K562 (cell line): Measurements from ENCODE around the gene BRME1. TPM values are rescaled to one million over a fixed set of nuclear protein-coding genes. Genes with fewer than 3 reads are reported as not detected.

Source experiments
- ATF1 ChIP-seq, 2 experiments: fragments of 450-650 bp in 1 of 2; IDR thresholded peaks; 2 replicates each; pipeline ENCODE4 v1.6.1; 2016; ENCODE audit warnings: missing compliant biosample characterization in 1 of 2, missing genetic modification characterization in 1 of 2
- CHD2 ChIP-seq: IDR thresholded peaks from 2 replicates; pipeline ENCODE4 v1.6.1; 2011; ENCODE audit warnings: low read depth, low read length
- HDAC1 ChIP-seq, 2 experiments: fragments of 450-650 bp; IDR thresholded peaks; 2 replicates each; pipeline ENCODE4 v1.6.1; 2016 to 2017; ENCODE audit warnings: inconsistent platforms in 1 of 2, mild to moderate bottlenecking in 1 of 2, moderate library complexity in 1 of 2
- LEF1 ChIP-seq: fragments of 450-650 bp; IDR thresholded peaks from 2 replicates; pipeline ENCODE4 v1.6.1; 2016; ENCODE audit warnings: mild to moderate bottlenecking
- MYC ChIP-seq, 2 experiments: fragments of 250-450 bp in 1 of 2; sonication (Bioruptor Pico) in 1 of 2; IDR thresholded peaks; 2 replicates each; pipeline versions ENCODE4 v1.5.1 to v1.6.1; 2012 to 2021; ENCODE audit warnings: low read depth in 2 of 2, borderline replicate concordance in 1 of 2, improper control_type of control experiment in 1 of 2, low read length in 1 of 2, mild to moderate bottlenecking in 1 of 2, moderate library complexity in 1 of 2
- NFIC ChIP-seq: fragments of 450-650 bp; IDR thresholded peaks from 2 replicates; pipeline ENCODE4 v1.6.1; 2017; ENCODE audit warnings: mild to moderate bottlenecking, inconsistent platforms
- NR1H2 ChIP-seq: sonication (generic); formaldehyde crosslinking; IDR thresholded peaks from 2 replicates; pipeline ENCODE4 v1.4.0; 2020; ENCODE audit warnings: mild to moderate bottlenecking, missing genetic modification reagents
- POU5F1 ChIP-seq: fragments of 150-350 bp; IDR thresholded peaks from 2 replicates; pipeline ENCODE4 v1.6.1; 2014; ENCODE audit warnings: borderline replicate concordance, low read length, low read depth, mild to moderate bottlenecking; ENCODE audit not compliant: partially characterized antibody
- ZNF175 ChIP-seq: fragments of 200-800 bp; sonication (Bioruptor generic); IDR thresholded peaks from 2 replicates; pipeline ENCODE4 v1.6.1; 2016; ENCODE audit warnings: low read depth, mild to moderate bottlenecking, missing genetic modification characterization, missing compliant biosample characterization
- ZNF77 ChIP-seq: fragments of 250-450 bp; sonication (Bioruptor Pico); IDR thresholded peaks from 2 replicates; pipeline ENCODE4 v1.5.0; 2020
- polyA plus RNA-seq, 8 experiments: library from polyadenylated mRNA; depleted of rRNA in 4 of 8; stranded (reverse) in 5 of 8; unstranded in 3 of 8; fragments of >200 nt; fragmentation: Nextera tagmentation in 2 of 8; fragmentation: Illumina TruSeq in 1 of 8; extraction: Ambion mirVana in 2 of 8; extraction: Trizol in 1 of 8; gene quantifications; 2 replicates each; pipeline versions ENCODE4 v1.2.1 to v1.2.3, GENCODE V29; 2011 to 2014; ENCODE audit warnings: inconsistent platforms in 1 of 8, missing spikeins in 1 of 8
- total RNA-seq, 7 experiments: library from RNA; depleted of rRNA in 6 of 7; stranded (reverse); fragments of >200 nt in 6 of 7; fragmentation: Illumina TruSeq in 2 of 7; extraction: Trizol in 2 of 7; gene quantifications; 2 replicates each; pipeline versions ENCODE4 v1.2.1 to v1.2.3, GENCODE V29; 2011 to 2021; ENCODE audit warnings: low replicate concordance in 1 of 7
- TF ChIP-seq, protein P1 (sequence below): fragments of 450-650 bp; IDR thresholded peaks from 2 replicates; pipeline ENCODE4 v1.7.1; 2018; ENCODE audit warnings: mild to moderate bottlenecking, low read depth; ENCODE audit not compliant: partially characterized antibody
- TF ChIP-seq, protein P2 (sequence below): fragments of 250-450 bp; sonication (Bioruptor Pico); IDR thresholded peaks from 2 replicates; pipeline ENCODE4 v1.6.1; 2021; ENCODE audit warnings: mild to moderate bottlenecking
- TF ChIP-seq, protein P3 (sequence below), 2 experiments: fragments of 450-650 bp; IDR thresholded peaks; 2 replicates each; pipeline ENCODE4 v1.6.1; 2016
- TF ChIP-seq, protein P4 (sequence below): IDR thresholded peaks from 2 replicates; pipeline ENCODE4 v1.6.1; 2011; ENCODE audit warnings: borderline replicate concordance, low read depth, mild to moderate bottlenecking, moderate library complexity, low read length; ENCODE audit not compliant: insufficient read depth, poor library complexity, severe bottlenecking

BRME1 gene
- total and polyA plus RNA-seq, 9 of the 15 experiments (the other 6 are each of a cell fraction or from before 2014, with no cell fraction given): 0.75 to 6.1 (median 3.6) TPM

DNA sequence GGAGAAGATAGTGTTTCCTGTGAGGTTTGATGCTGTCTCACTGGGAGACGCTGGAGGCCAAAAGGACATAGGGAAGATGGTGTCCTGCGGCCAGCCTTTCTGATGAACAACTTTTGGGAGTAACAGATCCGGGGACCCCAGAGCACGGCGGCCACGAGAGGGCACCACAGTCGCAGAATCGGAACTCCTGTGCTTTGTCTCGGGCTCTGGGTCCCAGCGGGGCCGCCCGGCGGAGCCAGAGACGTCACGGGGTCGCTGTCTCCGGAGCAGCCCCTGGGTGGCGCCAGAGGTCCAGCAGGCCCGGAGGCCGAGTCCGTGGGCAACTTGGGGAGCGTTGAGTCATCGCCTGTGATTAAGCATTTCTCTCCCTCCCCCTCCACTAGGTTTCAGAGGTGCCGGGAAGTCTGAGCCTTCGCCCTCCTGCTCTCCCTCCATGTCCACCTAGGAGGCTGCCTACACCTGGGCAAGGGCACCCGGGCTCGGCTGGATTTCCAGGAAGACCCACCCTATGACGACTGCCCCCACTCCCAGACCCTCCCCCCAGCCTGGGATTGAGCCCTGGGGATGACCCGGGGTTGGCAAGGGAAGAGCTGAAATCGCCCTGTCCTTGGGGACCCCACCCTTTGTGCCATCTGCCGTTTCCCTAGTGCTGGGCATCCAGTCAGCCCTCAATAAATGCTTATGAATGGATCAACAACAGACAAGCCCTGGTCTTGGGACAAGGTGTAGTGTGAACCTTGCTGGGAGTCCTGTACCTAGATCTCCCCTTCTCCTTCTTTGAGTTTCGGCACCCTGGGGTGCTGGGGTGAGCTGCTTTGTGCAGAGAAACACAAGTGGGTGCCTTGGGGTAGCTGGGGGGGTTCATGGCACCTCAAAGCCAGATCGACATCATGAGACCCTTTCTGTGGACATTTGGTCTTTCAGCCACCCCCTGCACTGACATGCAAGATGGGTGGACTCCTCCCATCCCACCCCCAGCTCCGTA is 25.6 kb downstream of the BRME1 start (continued):
- TF ChIP-seq ZNF175: peak; percentile 36; the same call in 1 of the 2 replicates
- peak; percentile 18; the same call in 1 of the 2 replicates for TF ChIP-seq LEF1
- TF ChIP-seq, protein P1, sequence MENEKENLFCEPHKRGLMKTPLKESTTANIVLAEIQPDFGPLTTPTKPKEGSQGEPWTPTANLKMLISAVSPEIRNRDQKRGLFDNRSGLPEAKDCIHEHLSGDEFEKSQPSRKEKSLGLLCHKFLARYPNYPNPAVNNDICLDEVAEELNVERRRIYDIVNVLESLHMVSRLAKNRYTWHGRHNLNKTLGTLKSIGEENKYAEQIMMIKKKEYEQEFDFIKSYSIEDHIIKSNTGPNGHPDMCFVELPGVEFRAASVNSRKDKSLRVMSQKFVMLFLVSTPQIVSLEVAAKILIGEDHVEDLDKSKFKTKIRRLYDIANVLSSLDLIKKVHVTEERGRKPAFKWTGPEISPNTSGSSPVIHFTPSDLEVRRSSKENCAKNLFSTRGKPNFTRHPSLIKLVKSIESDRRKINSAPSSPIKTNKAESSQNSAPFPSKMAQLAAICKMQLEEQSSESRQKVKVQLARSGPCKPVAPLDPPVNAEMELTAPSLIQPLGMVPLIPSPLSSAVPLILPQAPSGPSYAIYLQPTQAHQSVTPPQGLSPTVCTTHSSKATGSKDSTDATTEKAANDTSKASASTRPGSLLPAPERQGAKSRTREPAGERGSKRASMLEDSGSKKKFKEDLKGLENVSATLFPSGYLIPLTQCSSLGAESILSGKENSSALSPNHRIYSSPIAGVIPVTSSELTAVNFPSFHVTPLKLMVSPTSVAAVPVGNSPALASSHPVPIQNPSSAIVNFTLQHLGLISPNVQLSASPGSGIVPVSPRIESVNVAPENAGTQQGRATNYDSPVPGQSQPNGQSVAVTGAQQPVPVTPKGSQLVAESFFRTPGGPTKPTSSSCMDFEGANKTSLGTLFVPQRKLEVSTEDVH: peak; percentile 39
- peak; percentile 20; the same call in 1 of the 2 replicates for TF ChIP-seq NFIC
- TF ChIP-seq, protein P2, sequence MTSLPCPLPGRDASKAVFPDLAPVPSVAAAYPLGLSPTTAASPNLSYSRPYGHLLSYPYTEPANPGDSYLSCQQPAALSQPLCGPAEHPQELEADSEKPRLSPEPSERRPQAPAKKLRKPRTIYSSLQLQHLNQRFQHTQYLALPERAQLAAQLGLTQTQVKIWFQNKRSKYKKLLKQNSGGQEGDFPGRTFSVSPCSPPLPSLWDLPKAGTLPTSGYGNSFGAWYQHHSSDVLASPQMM: no peak
- no peak for TF ChIP-seq NR1H2 (CRISPR knock-in tag)
- 0 out of 4 replicates have a peak, but pooled peaks of 1 of the 2 experiments have one; percentile 15 for TF ChIP-seq HDAC1 (IDR thresholded peaks at IDR 0.05)
- peak; percentile 75 for TF ChIP-seq MYC (IDR thresholded peaks at IDR 0.05; ENCODE audit: low read depth, low read length)
- no peak for TF ChIP-seq MYC (CRISPR knock-in tag; IDR thresholded peaks at IDR 0.05; ENCODE audit: borderline replicate concordance, low read depth)
- TF ChIP-seq POU5F1: peak; percentile 34
- no peak for TF ChIP-seq ZNF77 (CRISPR knock-in tag)
- TF ChIP-seq CHD2: peak; percentile 14; the same call in 1 of the 2 replicates
- no peak; the same call in 1 of the 2 replicates for TF ChIP-seq ATF1 (CRISPR knock-in tag; IDR thresholded peaks at IDR 0.05)
- TF ChIP-seq ATF1 (tag; IDR thresholded peaks at IDR 0.05): peak; percentile 95
- TF ChIP-seq, protein P3, sequence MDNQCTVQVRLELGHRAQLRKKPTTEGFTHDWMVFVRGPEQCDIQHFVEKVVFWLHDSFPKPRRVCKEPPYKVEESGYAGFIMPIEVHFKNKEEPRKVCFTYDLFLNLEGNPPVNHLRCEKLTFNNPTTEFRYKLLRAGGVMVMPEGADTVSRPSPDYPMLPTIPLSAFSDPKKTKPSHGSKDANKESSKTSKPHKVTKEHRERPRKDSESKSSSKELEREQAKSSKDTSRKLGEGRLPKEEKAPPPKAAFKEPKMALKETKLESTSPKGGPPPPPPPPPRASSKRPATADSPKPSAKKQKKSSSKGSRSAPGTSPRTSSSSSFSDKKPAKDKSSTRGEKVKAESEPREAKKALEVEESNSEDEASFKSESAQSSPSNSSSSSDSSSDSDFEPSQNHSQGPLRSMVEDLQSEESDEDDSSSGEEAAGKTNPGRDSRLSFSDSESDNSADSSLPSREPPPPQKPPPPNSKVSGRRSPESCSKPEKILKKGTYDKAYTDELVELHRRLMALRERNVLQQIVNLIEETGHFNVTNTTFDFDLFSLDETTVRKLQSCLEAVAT (IDR thresholded peaks at IDR 0.05): no peak
- TF ChIP-seq, protein P4, sequence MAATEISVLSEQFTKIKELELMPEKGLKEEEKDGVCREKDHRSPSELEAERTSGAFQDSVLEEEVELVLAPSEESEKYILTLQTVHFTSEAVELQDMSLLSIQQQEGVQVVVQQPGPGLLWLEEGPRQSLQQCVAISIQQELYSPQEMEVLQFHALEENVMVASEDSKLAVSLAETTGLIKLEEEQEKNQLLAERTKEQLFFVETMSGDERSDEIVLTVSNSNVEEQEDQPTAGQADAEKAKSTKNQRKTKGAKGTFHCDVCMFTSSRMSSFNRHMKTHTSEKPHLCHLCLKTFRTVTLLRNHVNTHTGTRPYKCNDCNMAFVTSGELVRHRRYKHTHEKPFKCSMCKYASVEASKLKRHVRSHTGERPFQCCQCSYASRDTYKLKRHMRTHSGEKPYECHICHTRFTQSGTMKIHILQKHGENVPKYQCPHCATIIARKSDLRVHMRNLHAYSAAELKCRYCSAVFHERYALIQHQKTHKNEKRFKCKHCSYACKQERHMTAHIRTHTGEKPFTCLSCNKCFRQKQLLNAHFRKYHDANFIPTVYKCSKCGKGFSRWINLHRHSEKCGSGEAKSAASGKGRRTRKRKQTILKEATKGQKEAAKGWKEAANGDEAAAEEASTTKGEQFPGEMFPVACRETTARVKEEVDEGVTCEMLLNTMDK: peak; percentile 72
